ENCODE data around the gene PISD.
A peak's percentile ranks its signal among the peaks of the same experiment; 100 is the strongest.

PISD gene

DNA sequence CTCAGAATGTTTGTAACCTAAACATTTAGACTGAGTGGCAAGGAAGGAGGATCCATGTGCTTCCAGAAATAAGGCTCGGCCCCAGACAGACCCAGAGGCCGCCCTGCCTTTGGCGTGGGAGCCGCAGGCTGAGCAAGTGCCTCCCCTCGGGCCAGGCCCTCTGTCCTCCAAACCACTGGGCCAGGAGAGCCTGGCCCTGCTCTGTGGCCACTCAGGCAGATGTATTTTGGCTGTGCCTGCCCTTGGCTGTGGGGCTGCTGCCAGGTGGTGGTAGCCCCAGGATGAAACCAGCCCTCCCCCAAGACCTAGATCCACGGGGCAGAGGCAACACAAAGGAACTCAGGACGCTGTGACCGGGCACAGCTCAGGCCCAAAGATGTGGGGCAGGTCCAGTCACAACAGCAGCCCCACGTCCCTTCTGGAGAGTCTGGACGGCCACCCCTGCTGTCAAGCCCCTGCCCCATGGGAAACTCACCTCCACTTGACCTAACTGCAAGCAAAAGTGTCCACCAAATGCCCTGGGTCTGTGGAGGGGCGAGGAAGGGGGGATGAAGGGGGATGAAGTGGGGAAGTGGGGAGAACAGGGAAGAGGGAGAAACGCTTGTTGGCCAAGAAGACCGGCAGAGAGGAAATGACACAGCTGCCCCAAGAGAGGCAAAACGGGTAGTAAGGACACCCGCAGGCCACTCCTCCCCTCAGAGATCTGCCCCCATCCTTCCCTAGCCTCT, 24.0 kb downstream of the PISD start:
- Histone ChIP-seq H3K79me1 (replicated peaks; ENCODE audit: low read length, poor library complexity, severe bottlenecking) (peaks cover 43% of the 10 kb centered on the region), H3K36me3 (ENCODE audit: control insufficient read depth in 1 of 2, insufficient read depth in 2 of 2, low read depth in 1 of 2, low read length in 2 of 2) (peaks cover 5 to 26% of the 10 kb centered on the region in 2 experiments), H2AK5ac (ENCODE audit: low read length, severe bottlenecking) (peak overlapping the region; percentile 33), H4K91ac (ENCODE audit: low read length) (peak overlapping the region; percentile 2), H3K4me3 (ENCODE audit: insufficient read depth in 1 of 2, low read depth in 1 of 2, low read length in 2 of 2) (peak overlapping the region in 1 of 2 experiments; percentile 37), H3K27me3 (ENCODE audit: control insufficient read depth in 1 of 2, insufficient read depth in 1 of 2, low read length in 2 of 2) (no peaks in the 10 kb centered on the region), H3K4me2 (ENCODE audit: low read length, poor library complexity, severe bottlenecking) (no peak overlapping the region), H2AFZ (ENCODE audit: low read depth, low read length) (no peak overlapping the region), H2BK120ac (ENCODE audit: low read depth, low read length) (no peak overlapping the region), H3K18ac (ENCODE audit: low read depth in 1 of 2, low read length in 2 of 2) (peak overlapping the region in 1 of 2 experiments; percentile 54), H3K23ac (ENCODE audit: low read length in 2 of 2) (no peak overlapping the region), H3K4ac (ENCODE audit: low read depth in 1 of 2, low read length in 2 of 2) (peak overlapping the region; percentile 20 to 24), H2BK15ac (ENCODE audit: low read depth, poor library complexity, severe bottlenecking) (no peak overlapping the region), H4K8ac (ENCODE audit: low read length) (peak overlapping the region; percentile 10), H2BK12ac (ENCODE audit: low read length in 2 of 2) (peak overlapping the region; percentile 29 to 51), H3K4me1 (ENCODE audit: control insufficient read depth, insufficient read depth, low read depth, low read length) (peaks cover 29% of the 10 kb centered on the region), H3K9me3 (ENCODE audit: control insufficient read depth, low read length) (no peaks in the 10 kb centered on the region), H3K27ac (ENCODE audit: low read length, poor library complexity, severe bottlenecking) (no peak overlapping the region), H2BK5ac (ENCODE audit: low read depth, low read length, poor library complexity, severe bottlenecking) (no peak overlapping the region), H3K9ac (ENCODE audit: low read length) (peak overlapping the region; percentile 17), H3K14ac (ENCODE audit: low read length in 2 of 2) (peak overlapping the region in 1 of 2 experiments; percentile 61)
- peak; percentile 51 for DNase-seq
- WGBS = 93% methylated on average over 9 of the region's 15 CpGs

- Histone ChIP-seq H2BK5ac (ENCODE audit: low read depth, low read length, poor library complexity, severe bottlenecking) (no peak overlapping the region), H3K4me2 (ENCODE audit: low read length, poor library complexity, severe bottlenecking) (no peak overlapping the region), H3K27me3 (ENCODE audit: control insufficient read depth in 1 of 2, insufficient read depth in 1 of 2, low read length in 2 of 2) (no peaks in the 10 kb centered on the region), H3K14ac (ENCODE audit: low read length in 2 of 2) (no peak overlapping the region), H4K91ac (ENCODE audit: low read length) (no peak overlapping the region), H3K18ac (ENCODE audit: low read depth in 1 of 2, low read length in 2 of 2) (no peak overlapping the region), H3K9me3 (ENCODE audit: control insufficient read depth, low read length) (no peaks in the 10 kb centered on the region), H2AFZ (ENCODE audit: low read depth, low read length) (no peak overlapping the region), H3K27ac (ENCODE audit: low read length, poor library complexity, severe bottlenecking) (no peak overlapping the region), H3K23ac (ENCODE audit: low read length in 2 of 2) (no peak overlapping the region), H4K8ac (ENCODE audit: low read length) (peak overlapping the region; percentile 21), H3K4me3 (ENCODE audit: insufficient read depth in 1 of 2, low read depth in 1 of 2, low read length in 2 of 2) (no peak overlapping the region), H2BK120ac (ENCODE audit: low read depth, low read length) (no peak overlapping the region), H2AK5ac (ENCODE audit: low read length, severe bottlenecking) (no peak overlapping the region), H3K9ac (ENCODE audit: low read length) (peak overlapping the region; percentile 17), H3K4ac (ENCODE audit: low read depth in 1 of 2, low read length in 2 of 2) (no peak overlapping the region), H2BK12ac (ENCODE audit: low read length in 2 of 2) (peak overlapping the region in 1 of 2 experiments; percentile 9), H3K4me1 (ENCODE audit: control insufficient read depth, insufficient read depth, low read depth, low read length) (peaks cover 31% of the 10 kb centered on the region), H3K79me1 (replicated peaks; ENCODE audit: low read length, poor library complexity, severe bottlenecking) (peaks cover 45% of the 10 kb centered on the region), H2BK15ac (ENCODE audit: low read depth, poor library complexity, severe bottlenecking) (peak overlapping the region; percentile 63), H3K36me3 (ENCODE audit: control insufficient read depth in 1 of 2, insufficient read depth in 2 of 2, low read depth in 1 of 2, low read length in 2 of 2) (peaks cover 7 to 26% of the 10 kb centered on the region in 2 experiments)
- DNase-seq = no peak
- WGBS = 88% methylated on average over 10 of the region's 10 CpGs
Observed at GRCh38 chr22:31637447-31637890, 24.5 kb downstream of the PISD start.

DNA sequence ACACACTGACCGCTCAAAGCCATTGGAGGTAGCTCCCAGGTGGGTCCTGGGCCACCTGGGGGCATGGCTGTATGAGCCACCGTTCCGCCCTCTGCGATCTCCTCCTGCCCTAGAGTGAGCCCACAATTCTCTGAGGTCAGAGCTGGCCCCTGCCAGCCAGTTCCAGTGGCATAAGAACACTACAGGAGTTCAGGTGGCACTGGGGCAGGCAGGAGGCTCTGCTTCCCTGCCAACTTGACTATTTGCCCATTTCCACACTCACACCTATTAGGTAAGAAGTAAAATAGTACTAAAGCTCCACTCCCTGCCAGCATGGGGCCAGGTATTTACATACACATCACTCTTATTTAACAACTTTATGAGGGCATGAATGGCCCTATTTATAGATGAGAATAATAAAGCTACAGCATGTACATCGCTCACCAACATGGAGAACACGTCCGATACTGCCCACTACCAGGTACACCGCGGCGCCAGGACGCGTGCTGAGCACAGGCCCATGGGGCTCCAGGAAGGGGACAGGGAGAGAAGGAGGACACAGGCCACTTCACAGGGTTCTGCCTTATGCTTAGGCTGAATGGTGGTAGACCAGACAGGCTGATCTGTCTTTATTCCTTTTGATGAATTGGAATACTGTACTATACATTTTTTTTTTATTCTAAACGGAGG, 26.2 kb downstream of the PISD start:
- DNase-seq = no peak
- no peak overlapping the region for H3K23ac ChIP-seq (ENCODE audit: low read length in 2 of 2)
- H3K9me3 ChIP-seq (ENCODE audit: control insufficient read depth, low read length) = no peaks in the 10 kb centered on the region
- no peak overlapping the region for H4K8ac ChIP-seq (ENCODE audit: low read length)
- peaks cover 3 to 24% of the 10 kb centered on the region in 2 experiments for H3K36me3 ChIP-seq (ENCODE audit: control insufficient read depth in 1 of 2, insufficient read depth in 2 of 2, low read depth in 1 of 2, low read length in 2 of 2)
- H2BK15ac ChIP-seq (ENCODE audit: low read depth, poor library complexity, severe bottlenecking) = no peak overlapping the region
- H2BK12ac ChIP-seq (ENCODE audit: low read length in 2 of 2) = no peak overlapping the region
- H2BK5ac ChIP-seq (ENCODE audit: low read depth, low read length, poor library complexity, severe bottlenecking) = no peak overlapping the region
- H3K4me1 ChIP-seq (ENCODE audit: control insufficient read depth, insufficient read depth, low read depth, low read length) = peaks cover 45% of the 10 kb centered on the region
- no peak overlapping the region for H3K4me2 ChIP-seq (ENCODE audit: low read length, poor library complexity, severe bottlenecking)
- no peak overlapping the region for H3K4me3 ChIP-seq (ENCODE audit: insufficient read depth in 1 of 2, low read depth in 1 of 2, low read length in 2 of 2)
- H3K9ac ChIP-seq (ENCODE audit: low read length) = no peak overlapping the region
- H3K18ac ChIP-seq (ENCODE audit: low read depth in 1 of 2, low read length in 2 of 2) = no peak overlapping the region
- no peak overlapping the region for H3K27ac ChIP-seq (ENCODE audit: low read length, poor library complexity, severe bottlenecking)
- WGBS = 98% methylated on average over 13 of the region's 13 CpGs
- no peak overlapping the region for H4K91ac ChIP-seq (ENCODE audit: low read length)
- H3K14ac ChIP-seq (ENCODE audit: low read length in 2 of 2) = no peak overlapping the region
- H2AK5ac ChIP-seq (ENCODE audit: low read length, severe bottlenecking) = peak overlapping the region; percentile 33
- no peak overlapping the region for H2BK120ac ChIP-seq (ENCODE audit: low read depth, low read length)
- no peak overlapping the region for H2AFZ ChIP-seq (ENCODE audit: low read depth, low read length)
- no peak overlapping the region for H3K4ac ChIP-seq (ENCODE audit: low read depth in 1 of 2, low read length in 2 of 2)
- peaks cover 38% of the 10 kb centered on the region for H3K79me1 ChIP-seq (replicated peaks; ENCODE audit: low read length, poor library complexity, severe bottlenecking)
- H3K27me3 ChIP-seq (ENCODE audit: control insufficient read depth in 1 of 2, insufficient read depth in 1 of 2, low read length in 2 of 2) = no peaks in the 10 kb centered on the region

DNA sequence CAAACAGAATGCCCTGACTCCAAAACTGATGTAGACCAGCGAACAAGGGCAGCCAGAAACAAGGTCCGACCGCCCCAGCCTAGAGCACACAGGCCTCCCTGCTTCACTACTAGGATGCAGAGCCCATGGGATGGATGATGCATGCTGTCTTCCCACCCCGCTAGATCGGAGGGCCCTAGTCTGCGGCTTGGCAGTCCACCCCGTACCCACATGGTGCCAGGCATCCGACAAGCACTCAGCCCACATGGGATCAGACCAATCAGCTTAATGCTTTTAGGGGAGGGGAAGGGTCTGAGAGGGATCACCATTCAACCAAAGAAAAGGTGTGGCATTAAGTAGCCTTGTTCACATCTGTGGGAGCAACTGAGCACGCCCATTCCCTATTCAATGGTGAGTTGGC, 30.6 kb downstream of the PISD start:
- peaks cover 17% of the 10 kb centered on the region for H3K79me1 ChIP-seq (replicated peaks; ENCODE audit: low read length, poor library complexity, severe bottlenecking)
- H3K4ac ChIP-seq (ENCODE audit: low read depth in 1 of 2, low read length in 2 of 2) = peak overlapping the region; percentile 10 to 27
- peak overlapping the region; percentile 92 for H4K91ac ChIP-seq (ENCODE audit: low read length)
- peak overlapping the region; percentile 53 to 76 for H2BK12ac ChIP-seq (ENCODE audit: low read length in 2 of 2)
- no peaks in the 10 kb centered on the region for H3K9me3 ChIP-seq (ENCODE audit: control insufficient read depth, low read length)
- H3K27ac ChIP-seq (ENCODE audit: low read length, poor library complexity, severe bottlenecking) = peak overlapping the region; percentile 77
- H3K9ac ChIP-seq (ENCODE audit: low read length) = peak overlapping the region; percentile 92
- DNase-seq = no peak
- H2BK15ac ChIP-seq (ENCODE audit: low read depth, poor library complexity, severe bottlenecking) = no peak overlapping the region
- H3K4me2 ChIP-seq (ENCODE audit: low read length, poor library complexity, severe bottlenecking) = peak overlapping the region; percentile 71
- peak overlapping the region in 1 of 2 experiments; percentile 72 for H3K14ac ChIP-seq (ENCODE audit: low read length in 2 of 2)
- H3K18ac ChIP-seq (ENCODE audit: low read depth in 1 of 2, low read length in 2 of 2) = peak overlapping the region; percentile 82 to 86
- peak overlapping the region; percentile 98 for H4K8ac ChIP-seq (ENCODE audit: low read length)
- no peak overlapping the region for H2BK5ac ChIP-seq (ENCODE audit: low read depth, low read length, poor library complexity, severe bottlenecking)
- peak overlapping the region in 1 of 2 experiments; percentile 92 for H3K4me3 ChIP-seq (ENCODE audit: insufficient read depth in 1 of 2, low read depth in 1 of 2, low read length in 2 of 2)
- H2AK5ac ChIP-seq (ENCODE audit: low read length, severe bottlenecking) = peak overlapping the region; percentile 21
- peaks cover 19 to 42% of the 10 kb centered on the region in 2 experiments for H3K36me3 ChIP-seq (ENCODE audit: control insufficient read depth in 1 of 2, insufficient read depth in 2 of 2, low read depth in 1 of 2, low read length in 2 of 2)
- H2AFZ ChIP-seq (ENCODE audit: low read depth, low read length) = no peak overlapping the region
- WGBS = 86% methylated on average over 9 of the region's 9 CpGs
- no peaks in the 10 kb centered on the region for H3K27me3 ChIP-seq (ENCODE audit: control insufficient read depth in 1 of 2, insufficient read depth in 1 of 2, low read length in 2 of 2)
- no peak overlapping the region for H2BK120ac ChIP-seq (ENCODE audit: low read depth, low read length)
- peaks cover 59% of the 10 kb centered on the region for H3K4me1 ChIP-seq (ENCODE audit: control insufficient read depth, insufficient read depth, low read depth, low read length)
- H3K23ac ChIP-seq (ENCODE audit: low read length in 2 of 2) = peak overlapping the region in 1 of 2 experiments; percentile 24
